A172 (cell line): ENCODE data around the gene DCC. TPM values are rescaled to one million over a fixed set of nuclear protein-coding genes. Genes with fewer than 3 reads are reported as not detected.

Source experiments
- DNase-seq: peaks from one replicate; pipeline ENCODE4 v3.0.0-alpha.2; 2015; ENCODE audit warnings: low spot score
- total RNA-seq: library from RNA; depleted of rRNA; stranded (reverse); fragments of >200 nt; shearing (Covaris generic); gene quantifications from 2 replicates; pipeline ENCODE4 v1.2.3, GENCODE V29; 2014

The DCC gene
- total RNA-seq, 1 experiment from 2014 or later = 0.03 TPM

- no peak for DNase-seq
Observed at GRCh38 chr18:53193870-53194269, 853.9 kb downstream of the DCC start.

- DNase-seq = no peak
Observed at GRCh38 chr18:53219853-53220252, 879.9 kb downstream of the DCC start.

GRCh38 chr18:53224128-53224778, 884.3 kb downstream of the DCC start:
- no peak for DNase-seq

- no peak for DNase-seq
Observed at GRCh38 chr18:53225567-53226325, 885.7 kb downstream of the DCC start.

GRCh38 chr18:53234610-53235009, 894.6 kb downstream of the DCC start:
- no peak for DNase-seq

- DNase-seq = no peak
Observed at GRCh38 chr18:53241161-53241560, 901.2 kb downstream of the DCC start.

- no peak for DNase-seq
Observed at GRCh38 chr18:53253789-53254188, 913.8 kb downstream of the DCC start.

- no peak for DNase-seq
Observed at GRCh38 chr18:53254265-53254664, 914.3 kb downstream of the DCC start.

- peak; percentile 8 for DNase-seq
Observed at GRCh38 chr18:53261241-53261640, 921.2 kb downstream of the DCC start.

GRCh38 chr18:53266850-53267249, 926.9 kb downstream of the DCC start:
- DNase-seq = no peak

GRCh38 chr18:53268455-53268854, 928.5 kb downstream of the DCC start:
- no peak for DNase-seq

- DNase-seq = no peak
Observed at GRCh38 chr18:53281406-53281805, 941.4 kb downstream of the DCC start.

GRCh38 chr18:53283708-53284107, 943.7 kb downstream of the DCC start:
- DNase-seq = no peak

- no peak for DNase-seq
Observed at GRCh38 chr18:53305461-53305860, 965.5 kb downstream of the DCC start.

- no peak for DNase-seq
Observed at GRCh38 chr18:53319628-53320027, 979.6 kb downstream of the DCC start.

GRCh38 chr18:53322163-53322562, 982.2 kb downstream of the DCC start:
- DNase-seq = no peak

GRCh38 chr18:53324353-53324752, 984.4 kb downstream of the DCC start:
- DNase-seq = no peak

GRCh38 chr18:53360501-53361443, 1020.8 kb downstream of the DCC start:
- DNase-seq = no peak

- no peak for DNase-seq
Observed at GRCh38 chr18:53375621-53376020, 1035.6 kb downstream of the DCC start.

GRCh38 chr18:53380063-53380639, 1040.2 kb downstream of the DCC start:
- peak; percentile 20 for DNase-seq

GRCh38 chr18:53382870-53383269, 1042.9 kb downstream of the DCC start:
- no peak for DNase-seq

- no peak for DNase-seq
Observed at GRCh38 chr18:53385889-53386288, 1045.9 kb downstream of the DCC start.
